Hindlimb muscle (tissue), 1 donor: ENCODE data around the gene SNCAIP. TPM values are rescaled to one million over a fixed set of nuclear protein-coding genes. Genes with fewer than 3 reads are reported as not detected.
"Not testable (repeated sequence)": the region's sequence is repeated elsewhere in the genome, so short reads cannot be mapped to it uniquely, and the experiment has no call there.

Experiments used
- DNase-seq: peaks from one replicate; pipeline ENCODE4 v3.0.0-alpha.2; 2013
- polyA plus RNA-seq: library from polyadenylated mRNA; unstranded; fragments of 120-200 nt; gene quantifications from one replicate; pipeline ENCODE4 v1.2.1, GENCODE V29; 2013; ENCODE audit not compliant: insufficient read length

Gene SNCAIP
- polyA plus RNA-seq, 1 donor: 5.7 TPM

DNA sequence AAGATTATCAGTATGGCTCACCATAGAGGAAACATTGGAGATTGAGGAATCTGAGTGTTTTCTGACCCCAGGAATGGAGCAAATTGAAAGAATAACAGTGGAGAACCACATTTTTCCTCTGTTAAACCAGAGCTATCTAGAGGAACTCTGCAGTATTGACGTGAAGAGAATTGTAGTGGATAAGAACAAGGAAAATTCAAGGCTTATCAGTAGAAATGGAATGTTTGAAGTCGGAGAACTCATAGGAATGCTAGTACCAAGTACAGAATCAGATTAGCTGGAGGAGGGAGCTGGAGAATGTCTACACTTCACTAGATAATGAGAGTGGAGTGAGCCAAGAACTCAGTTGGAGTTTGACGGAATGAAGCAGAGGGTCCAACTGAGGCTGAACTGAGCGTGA, 50.3 kb downstream of the SNCAIP start:
- DNase-seq: no peak

DNA sequence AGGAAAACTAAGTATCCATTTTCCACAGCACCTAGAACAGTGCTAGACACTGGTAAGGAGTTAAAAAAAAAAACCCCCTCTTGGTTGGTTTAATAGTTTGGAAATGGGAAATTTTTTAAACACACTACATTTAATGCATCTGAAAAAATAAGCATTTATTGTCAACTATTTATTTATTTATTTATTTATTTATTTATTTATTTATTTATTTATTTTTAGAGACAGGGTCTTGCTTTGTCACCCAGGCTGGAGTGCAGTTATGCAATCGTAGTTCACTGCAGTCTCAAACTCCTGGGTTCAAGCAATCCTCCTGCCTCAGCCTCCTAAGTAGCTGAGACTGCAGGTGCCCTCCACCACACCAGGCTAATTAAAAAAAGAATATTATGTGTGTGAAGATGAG, 51.6 kb downstream of the SNCAIP start:
- DNase-seq: no peak

DNA sequence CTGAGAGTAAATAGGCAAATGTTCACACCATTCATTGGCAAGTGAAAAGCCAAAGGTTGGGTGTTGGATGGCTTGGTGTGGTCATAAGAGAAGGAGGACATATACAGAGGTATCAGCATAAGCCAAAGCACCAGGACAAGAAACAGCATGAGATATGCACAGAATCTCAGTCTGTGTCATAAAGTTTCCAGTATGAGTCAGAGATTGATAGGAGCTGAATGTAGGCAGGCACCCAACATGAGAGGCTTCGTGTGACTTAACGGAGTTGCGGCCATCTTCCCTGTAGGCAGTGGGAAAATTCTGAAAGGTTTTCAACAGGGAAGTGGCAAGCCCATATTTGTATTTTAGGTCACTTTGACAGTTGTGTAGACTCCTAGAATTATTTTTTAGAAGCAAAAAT, 54.5 kb downstream of the SNCAIP start:
- no peak for DNase-seq

DNA sequence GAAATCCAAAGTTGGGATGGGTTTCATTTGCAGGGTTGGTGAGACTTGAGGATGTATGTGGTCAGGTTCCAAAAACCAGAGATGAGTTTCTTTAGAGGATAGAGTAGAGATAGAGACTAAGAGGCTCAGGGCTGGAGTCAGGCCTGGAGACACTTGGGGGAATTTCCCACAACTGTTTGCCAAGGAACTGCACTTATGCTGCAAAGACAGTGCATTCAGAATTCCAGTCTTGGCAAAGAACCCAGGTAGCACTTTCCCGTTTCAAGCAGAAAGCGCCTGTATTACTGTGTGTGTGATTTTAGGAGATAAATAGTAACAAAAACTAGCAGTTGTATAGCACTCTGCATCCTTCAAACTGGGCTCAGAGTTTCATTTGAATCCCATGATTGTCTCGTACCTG, 55.4 kb downstream of the SNCAIP start:
- peak; percentile 76 for DNase-seq

DNA sequence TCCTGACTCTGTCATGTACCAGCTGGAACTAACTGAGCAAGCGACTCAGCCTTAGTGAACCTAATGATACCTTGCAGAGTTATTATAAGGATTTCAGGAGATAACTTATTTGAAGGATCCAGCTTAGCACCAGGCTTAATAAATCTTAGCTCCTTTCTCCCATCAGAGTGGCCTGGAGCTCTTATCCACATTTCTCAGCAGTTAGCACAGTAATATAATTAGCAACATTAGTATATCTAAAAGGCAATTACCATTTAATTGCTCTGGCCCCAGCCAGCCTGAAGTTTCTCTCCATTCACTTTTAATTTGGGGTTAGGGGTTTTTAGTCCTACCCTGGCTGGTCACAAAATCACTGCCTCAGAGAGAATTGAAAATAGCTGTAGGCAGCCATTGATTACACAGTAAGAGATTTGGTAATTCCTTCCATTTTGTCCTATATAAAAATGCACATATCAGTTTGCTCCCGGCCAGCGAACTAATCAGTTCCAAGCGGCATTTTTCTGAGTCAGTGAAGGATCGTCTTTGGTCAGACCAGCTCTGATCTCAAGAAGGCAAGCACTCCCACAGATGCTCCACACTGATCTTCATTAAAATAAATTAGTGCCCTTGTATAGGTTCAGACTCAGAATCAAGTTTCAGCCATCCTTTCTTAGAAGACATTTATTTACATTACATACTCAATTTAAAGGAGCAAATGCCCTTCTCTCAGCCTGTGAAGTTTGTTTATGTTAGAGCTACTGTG, 56.6 kb downstream of the SNCAIP start:
- no peak for DNase-seq

DNA sequence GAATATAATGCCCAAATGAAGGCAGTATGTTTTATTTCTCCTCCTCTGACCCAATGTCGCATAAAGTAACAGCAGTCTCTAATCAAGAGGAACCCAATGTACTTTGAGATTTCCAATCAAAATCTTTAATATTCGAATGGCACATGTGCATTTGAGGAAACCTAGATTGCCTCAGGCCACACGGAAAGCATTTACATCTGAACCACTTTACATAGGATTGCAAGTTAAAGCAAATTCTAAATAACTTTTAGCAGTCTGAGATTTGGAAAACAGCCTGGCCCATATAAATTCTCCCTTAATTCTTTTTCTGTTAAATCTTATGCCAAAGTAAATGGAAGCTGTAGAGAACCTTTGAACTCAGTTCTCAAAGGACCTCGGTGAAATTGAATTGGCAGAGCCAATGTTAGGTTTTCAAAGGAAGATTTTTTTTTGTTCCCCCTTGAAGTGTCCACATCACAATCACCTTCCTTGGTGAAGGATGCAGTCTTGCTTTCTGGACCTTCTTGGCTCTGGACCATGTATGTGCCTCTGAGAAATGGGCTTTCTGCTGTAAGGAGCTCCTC, 57.3 kb downstream of the SNCAIP start:
- DNase-seq: no peak

DNA sequence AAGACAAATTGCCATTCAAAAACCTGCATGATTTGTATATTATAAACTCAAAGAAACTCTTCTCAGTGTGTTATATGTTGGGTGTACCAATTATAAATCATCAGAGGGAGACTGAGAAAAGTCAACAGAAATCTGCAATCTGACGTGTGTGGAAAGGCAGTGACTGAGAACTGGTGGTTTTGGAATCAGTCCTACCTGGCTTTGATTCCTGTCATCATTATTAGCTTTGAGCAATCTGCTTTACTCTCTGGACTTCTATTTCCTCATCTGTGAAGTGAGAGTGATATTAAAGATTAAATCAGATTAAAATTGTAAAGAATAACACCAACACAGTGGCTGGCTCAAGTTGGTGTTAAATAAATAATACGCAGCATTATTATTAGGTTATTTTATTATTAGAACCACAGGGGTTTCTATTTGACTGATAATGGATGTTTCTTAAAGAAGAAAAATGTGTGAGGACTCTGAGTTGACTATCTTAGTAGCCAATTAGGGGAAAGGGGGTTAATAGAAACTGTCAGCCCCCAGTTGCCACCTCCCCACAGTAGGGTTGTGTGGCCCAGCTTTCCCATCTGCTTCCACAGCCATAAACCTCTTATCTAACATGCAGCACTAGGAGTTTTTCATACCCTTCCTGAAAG, 59.6 kb downstream of the SNCAIP start:
- no peak for DNase-seq

DNA sequence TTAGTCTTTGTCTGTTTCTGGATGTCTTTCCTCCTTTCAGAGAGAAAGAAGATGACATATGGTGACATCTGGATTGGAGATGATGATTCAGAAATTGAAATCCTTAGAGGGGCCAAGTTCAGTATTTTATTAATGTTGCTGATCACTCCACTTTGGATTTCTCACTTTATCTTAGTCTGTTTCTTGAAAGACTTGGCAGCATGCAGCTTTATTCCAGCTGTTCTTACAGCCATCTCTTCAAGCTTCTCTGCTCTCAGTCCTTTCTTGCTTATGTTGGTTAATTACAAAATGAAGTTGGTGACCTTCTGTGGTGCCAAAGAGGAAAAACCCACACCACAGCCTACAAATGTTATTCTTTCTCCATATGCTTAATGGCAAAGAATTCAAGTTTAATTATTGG, 62.1 kb downstream of the SNCAIP start:
- DNase-seq: no peak

DNA sequence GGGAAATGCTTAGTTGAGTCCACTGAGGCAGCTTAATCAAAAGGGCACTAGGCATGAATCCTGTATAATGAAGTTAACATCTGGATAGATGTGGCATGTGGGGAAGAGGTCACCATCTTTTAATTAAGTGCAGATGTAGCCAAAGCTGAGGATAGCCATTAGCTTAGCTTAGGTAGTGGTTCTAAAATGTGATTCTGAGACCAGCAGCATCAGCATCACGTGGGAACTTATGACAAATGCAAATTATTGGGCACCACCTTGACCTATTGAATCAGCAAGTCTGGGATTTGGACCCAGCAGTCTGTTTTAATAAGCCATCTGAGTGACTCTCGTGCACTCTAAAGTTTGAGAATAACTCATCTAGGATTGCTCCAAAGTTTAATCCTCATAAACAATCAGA, 63.8 kb downstream of the SNCAIP start:
- DNase-seq: no peak

DNA sequence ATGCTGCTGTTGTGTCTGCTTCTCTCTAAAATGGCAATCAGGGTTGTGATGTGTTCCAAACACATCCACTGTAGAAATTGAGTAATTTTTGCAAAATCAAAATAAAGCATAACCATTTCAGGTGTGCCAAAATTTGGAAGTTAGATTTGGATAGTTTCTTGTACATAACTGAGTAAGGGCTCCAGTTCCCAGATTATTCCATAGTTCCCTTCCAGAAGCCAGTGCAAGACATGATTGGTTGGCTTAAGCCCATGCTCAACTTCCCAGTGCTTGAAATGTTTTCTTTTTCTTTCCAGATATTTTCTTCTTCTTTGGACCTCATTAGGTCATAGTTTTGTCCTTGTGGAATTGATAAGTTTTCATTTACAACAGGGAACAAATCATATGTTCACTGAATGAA, 64.2 kb downstream of the SNCAIP start:
- DNase-seq: peak; percentile 57

DNA sequence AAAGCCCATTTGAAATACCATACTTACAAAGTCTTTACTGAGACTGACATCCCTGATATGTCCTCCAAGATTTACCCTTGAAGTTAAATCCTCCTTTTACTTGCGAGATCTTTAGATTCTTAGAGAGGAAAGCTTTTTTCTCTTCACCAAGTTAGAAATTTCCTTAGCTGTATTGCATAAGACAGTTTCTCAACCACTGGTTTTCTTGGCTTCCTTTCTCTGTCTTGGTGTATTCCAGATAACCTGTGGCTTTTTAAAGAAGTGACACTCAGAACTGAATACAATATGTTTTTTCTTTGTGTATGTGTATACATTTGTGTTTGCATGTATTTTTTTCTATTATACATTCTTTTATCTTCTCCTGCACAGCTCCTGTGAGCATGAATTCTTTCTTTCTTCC, 65.0 kb downstream of the SNCAIP start:
- DNase-seq: no peak

DNA sequence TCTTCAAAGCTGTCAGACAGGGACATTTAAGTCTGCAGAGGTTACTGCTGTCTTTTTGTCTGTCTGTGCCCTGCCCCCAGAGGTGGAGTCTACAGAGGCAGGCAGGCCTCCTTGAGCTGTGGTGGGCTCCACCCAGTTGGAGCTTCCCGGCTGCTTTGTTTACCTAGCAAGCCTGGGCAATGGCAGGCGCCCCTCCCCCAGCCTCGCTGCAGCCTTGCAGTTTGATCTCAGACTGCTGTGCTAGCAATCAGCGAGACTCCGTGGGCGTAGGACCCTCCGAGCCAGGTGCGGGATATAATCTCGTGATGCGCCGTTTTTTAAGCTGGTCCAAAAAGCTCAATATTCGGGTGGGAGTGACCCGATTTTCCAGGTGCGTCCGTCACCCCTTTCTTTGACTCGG, 70.9 kb downstream of the SNCAIP start:
- DNase-seq: not testable (repeated sequence)

DNA sequence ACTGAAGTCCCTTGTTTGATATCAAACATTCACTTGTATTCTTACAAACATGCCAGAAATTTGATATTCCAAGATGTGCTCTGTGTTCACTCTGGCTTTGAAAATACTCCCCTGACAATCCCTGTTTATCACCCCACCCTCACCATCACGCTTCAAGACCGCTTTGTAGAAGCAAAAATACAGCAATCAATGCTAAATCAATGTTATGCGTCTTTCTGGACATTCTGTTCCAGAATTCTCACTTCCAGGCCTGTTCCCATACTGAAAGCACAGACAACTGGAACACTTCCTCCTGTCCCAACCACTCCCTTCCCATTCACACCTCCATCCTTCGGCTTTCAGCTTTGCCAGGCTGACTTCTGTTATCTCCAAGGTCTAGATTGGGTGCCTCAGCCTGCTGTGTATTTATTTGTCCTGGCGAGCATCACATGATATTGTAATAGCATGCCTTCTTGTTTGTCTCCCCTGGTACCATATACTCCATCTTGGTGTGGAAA, 72.8 kb downstream of the SNCAIP start:
- DNase-seq: no peak

DNA sequence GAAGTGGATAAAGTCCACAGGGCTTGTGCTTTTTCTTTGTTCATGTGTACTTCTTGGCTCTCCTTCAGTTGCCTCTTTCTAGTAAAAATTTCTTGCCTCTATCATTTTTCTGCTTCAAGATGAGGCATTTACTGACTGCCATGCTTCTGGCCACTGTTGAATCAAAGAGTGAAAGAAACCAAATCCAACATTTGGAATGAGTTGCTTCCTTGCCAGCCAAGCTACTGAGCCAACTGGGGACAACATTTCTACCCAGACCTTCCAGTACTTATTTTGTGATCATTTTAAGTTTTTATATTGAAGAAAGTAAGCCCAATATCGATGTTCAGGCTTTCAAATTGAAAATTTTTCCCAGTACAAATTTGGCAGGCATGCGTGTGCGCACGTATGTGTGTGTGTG, 73.2 kb downstream of the SNCAIP start:
- DNase-seq: no peak

DNA sequence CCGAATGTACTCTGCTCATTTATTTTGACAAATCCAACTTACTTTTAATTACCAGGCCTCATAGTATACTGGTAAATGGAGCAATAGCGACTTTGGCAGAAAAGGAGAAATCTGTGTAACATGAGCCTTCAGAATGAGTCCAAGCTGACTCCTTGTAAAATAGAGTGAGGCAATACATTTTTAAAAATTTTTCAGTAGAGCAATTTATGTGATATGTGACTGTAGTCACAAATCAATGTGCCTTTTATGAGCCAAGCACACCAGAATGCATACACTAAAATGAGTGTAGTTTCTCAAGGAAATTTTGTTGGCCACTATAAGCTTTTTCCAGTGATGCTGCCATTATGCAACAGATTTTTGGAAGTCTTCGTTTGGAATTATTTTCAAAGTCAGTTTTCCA, 73.8 kb downstream of the SNCAIP start:
- DNase-seq: peak; percentile 67

DNA sequence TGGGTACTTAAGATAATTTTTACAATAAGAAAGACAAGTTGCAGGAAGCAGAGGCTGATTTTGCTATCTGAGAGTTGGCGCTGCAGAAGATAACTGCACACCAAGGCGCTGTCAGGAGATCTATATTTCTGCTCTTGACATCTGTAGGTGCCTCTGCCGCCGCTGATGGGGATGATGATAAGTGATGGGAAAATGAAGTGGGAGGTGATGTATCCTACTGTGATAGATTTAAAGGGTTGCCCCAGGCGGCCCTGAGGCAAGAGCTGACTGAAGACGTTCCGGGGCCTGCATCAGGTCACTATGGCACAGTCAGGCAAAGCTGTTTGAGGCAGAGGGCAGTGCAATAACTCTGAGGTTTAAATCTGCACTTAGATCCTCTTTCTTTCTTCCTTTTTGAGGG, 78.1 kb downstream of the SNCAIP start:
- DNase-seq: no peak

DNA sequence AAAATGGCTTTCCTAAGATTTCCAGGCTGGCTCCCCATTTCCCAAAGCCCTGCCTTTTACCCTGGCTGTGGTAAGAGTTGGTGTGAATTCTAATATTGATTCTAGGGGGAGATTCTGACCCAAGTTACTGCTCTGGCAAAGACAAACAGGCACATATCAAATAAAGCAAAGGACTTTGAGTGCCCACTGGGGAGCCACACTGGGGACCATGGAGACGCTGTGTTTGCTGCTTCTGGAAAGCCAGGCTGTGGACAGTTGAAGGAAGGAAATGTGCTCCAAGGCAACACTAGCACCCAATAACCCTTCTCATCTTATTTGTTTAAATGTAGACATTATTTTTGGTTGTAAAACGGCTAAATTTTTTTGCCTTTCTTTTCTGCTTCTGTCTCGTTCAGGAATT, 78.7 kb downstream of the SNCAIP start:
- no peak for DNase-seq

DNA sequence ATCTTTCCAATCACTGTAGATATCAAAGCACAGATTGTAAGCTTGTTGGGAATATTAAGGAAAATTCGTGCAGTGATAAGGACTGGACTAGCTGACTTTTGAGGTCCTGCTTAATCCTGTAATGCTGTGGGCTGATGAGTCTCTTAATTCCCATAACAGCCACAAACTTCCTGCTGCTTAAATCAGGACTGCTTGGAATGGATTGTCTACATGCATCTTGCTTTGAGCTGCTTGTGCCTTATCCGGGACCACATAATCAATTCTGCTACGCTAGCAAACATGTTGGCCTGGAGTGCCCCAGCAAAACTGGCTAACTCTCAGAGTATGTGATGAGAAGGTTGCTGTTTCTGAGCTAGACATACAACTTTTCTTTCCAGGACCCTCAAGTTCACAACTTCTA, 79.6 kb downstream of the SNCAIP start:
- DNase-seq: no peak

DNA sequence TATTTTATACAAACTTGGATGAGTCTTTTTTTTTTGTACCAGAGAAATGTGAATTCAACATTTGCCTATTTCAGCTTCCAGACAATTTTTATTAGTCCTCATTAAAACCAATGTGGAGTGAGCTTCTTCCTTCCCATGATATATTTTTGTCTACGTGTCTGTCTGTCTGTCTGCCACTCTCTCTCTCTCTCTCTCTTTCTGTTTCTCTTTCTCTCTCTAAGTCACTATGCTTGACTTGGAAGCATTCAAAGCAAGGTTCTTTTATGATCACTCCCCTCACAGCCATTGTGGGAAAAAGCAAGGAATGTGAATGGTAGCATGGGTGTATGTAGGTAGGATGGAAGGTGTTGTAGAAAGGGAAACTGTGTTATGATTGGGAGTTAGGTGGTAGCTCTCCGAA, 80.2 kb downstream of the SNCAIP start:
- DNase-seq: no peak

DNA sequence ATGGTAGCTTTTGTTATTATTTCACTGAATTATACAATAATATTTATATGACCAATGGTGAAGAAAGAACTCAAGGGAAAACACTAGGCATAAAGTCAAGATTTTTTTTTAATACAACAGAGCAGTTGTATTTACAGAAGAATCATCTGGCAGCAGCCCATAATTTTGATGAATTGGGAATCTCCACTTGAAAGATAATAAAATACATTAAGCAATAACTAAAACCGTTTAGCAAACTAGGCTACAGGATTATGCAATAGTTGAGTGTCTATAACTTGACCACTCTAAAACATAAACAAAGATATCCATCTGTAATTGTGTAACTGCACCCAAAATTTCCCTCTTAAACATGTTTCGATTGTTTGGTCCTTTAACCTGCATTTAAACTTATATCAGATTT, 80.8 kb downstream of the SNCAIP start:
- DNase-seq: no peak

DNA sequence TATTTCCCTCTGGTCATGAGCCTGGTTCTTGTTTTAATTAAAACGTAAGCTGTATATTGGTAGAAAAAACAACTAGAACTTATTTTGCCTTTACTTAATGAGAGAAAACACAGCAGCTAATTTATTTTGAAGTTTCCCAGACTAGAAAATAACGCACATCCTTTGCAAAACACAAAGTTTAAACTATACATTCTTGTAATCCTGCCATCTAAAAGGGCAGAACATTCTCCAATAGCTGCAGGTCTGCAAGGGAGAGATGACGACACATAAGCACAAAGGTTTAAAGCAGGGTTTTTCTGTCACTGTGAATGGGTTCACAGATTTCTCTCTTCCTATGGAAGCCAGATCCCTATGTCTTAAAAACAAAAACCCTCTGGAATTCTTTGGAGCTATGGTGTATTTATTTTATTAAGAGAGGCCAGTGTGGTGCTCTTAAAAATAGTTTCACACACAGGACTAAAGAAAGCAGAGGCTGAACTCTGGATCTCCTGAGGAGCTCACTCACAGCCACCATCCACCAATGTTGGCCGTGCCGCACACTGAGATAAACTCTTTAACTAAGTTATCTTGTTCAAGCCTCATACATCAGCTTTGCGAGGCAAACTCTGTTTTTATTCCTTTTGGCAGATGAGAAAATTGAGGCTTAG, 82.4 kb downstream of the SNCAIP start:
- no peak for DNase-seq

DNA sequence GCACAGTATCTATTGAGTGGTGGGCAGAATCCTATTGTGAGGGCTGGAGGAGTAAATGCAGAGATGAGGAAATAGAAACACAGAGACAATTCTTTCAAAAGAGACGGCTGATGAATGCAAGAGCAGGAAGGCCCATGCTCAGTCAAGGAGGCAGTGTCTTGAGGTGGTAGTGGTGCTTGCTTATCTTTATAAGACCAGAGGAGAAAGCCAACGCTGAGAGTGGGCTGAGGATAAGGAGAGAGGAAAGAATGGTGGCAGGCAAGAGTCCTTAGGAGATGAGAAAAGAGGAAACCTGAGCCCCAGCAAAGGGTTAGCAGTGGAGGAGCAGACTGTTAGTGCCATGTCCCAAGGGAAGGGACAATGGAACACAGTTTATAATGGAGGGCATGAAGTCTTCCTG, 86.0 kb downstream of the SNCAIP start:
- no peak for DNase-seq

DNA sequence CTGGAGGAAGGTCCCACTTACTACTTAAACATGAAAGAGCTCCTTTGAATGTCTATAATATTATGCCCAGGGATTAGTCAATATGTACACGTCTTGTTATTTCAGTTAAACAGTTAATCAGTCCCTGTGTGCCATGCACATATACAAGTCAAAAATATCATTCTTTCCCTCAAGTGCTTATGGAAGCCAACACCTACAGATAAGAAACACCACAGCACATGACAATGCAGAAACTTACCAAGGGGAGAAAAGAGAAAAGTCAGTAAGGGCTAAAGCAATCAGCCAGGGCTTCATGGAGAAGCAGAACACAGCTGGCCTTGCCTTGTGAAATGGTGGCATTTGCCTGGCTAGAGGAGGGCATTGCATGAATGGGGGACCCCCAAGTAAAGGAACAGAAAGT, 88.3 kb downstream of the SNCAIP start:
- DNase-seq: no peak

DNA sequence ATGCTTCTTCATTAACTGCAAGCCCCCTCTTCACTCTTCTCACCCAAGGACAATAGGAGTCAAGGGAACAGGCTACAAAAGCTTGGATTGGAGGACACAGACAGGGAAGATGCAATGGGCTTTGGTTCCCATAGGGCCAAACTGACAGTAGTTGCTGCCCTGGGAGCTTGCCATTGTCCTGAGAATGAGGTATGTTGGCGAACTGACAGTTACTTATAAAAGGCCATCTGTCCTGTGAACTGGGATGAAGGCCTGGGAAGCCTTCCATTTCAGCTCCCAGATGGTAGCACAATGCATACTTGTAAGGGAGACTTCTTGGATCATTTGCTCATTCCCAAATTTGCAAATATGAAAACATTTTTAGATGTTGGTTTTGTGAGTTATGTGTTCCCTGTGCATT, 88.9 kb downstream of the SNCAIP start:
- no peak for DNase-seq
